Fibroblast of upper back skin (primary cell): ENCODE data around the gene HECW1.
"Not testable (repeated sequence)": the region's sequence is repeated elsewhere in the genome, so short reads cannot be mapped to it uniquely, and the experiment has no call there.

Experiments
- DNase-seq: peaks from one replicate; pipeline ENCODE4 v3.0.0-alpha.2; 2013

The HECW1 gene

DNA sequence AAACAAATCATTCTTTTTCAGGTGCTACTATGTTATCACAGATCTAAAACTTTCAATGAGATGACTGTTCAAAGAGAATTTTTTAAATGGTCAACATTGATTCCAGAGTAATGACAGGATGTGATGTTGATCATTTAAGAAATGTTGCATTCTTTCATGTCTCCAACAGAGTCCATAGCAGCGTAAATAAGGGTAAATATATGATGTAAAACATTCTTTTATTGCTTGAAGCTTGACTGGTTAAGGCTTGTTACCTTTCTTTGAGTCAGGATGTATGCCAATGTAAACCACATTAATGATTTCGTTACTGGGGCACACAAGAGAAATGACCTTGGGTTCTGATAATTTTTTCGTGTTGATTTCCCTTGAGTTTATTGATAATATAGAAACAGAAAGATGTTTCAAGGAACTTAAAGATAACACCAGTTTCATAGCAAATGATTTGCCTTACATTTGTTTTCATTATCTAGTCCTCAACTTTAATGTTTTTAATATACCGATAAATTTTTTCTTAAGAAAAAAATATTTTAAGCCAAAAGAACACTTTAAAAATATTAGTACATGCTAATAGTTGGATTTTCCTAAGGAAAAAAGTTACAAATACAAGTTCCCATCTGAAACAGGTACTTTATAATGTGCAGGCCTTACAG is 473.9 kb downstream of the HECW1 start:
- DNase-seq = no peak

DNA sequence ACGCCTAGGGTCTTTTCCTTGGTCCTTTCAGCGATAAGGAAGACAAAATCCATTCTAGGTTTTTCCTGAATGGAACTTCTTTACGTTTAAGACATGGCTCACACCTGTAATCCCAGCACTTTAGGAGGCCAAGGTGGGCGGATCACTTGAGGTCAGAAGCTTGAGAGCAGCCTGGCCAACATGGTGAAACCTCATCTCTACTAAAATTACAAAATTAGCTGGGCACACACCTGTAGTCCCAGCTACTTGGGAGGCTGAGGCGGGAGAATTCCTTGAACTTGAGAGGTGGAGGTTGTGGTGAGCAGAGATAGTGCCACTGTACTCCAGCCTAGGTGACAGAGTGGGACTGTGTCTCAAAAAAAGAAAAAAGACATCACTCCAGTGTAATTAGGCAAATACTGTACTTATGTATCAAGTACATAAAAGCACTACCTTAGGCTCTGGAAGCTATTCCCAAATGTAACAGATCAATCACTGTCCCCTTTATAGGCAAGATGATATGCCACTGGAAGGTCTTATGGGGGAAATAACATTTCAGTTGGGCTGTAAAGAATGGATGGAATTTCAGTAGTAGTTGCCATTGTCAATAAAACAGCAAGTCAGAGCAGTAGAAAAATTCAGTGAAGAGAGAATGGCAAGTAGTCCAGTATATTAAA is 476.2 kb downstream of the HECW1 start:
- no peak for DNase-seq

GRCh38 chr7:43589133-43589478 is 476.7 kb downstream of the HECW1 start:
- DNase-seq = no peak

- DNase-seq = no peak
Measured at GRCh38 chr7:43589728-43590127, 477.3 kb downstream of the HECW1 start.

GRCh38 chr7:43590862-43591557 is 478.6 kb downstream of the HECW1 start:
- no peak for DNase-seq

GRCh38 chr7:43591558-43592180 is 479.2 kb downstream of the HECW1 start:
- no peak for DNase-seq

DNA sequence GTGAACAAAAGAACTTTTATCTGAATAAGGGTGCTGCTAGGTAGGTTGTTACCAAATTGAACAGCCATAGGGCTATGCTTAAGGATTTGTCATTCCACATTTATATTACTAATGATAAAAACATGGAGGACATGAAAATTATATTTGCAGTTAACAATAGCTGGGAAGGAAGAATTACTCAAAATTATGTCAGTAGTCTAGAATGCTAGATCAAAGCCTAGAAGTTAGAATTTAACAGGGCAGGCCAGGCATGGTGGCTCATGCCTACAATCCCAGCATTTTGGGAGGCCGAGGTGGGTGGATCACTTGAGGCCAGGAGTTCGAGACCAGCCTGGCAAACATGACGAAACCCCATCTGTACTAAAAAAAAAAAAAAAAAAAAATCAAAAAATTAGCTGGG is 479.9 kb downstream of the HECW1 start:
- DNase-seq = no peak

DNA sequence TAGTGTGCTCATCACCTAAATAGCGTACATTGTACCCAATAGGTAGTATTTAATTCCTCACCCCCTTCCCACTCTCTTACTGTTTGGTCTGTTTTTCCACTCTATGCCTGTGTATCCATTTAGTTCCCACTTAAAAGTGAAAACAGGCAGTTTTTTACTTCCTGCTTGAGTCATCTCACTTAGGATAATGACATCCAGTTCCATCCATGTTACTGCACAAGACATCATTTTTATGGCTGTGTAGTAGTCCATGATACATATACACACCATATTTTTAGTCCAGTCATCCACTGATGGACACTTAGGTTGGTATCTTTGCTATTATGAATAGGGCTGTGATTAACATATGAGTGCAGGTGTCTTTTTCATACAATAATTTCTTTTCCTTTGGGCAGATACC is 480.6 kb downstream of the HECW1 start:
- DNase-seq = no peak

GRCh38 chr7:43594020-43594419 is 481.6 kb downstream of the HECW1 start:
- DNase-seq = no peak

DNA sequence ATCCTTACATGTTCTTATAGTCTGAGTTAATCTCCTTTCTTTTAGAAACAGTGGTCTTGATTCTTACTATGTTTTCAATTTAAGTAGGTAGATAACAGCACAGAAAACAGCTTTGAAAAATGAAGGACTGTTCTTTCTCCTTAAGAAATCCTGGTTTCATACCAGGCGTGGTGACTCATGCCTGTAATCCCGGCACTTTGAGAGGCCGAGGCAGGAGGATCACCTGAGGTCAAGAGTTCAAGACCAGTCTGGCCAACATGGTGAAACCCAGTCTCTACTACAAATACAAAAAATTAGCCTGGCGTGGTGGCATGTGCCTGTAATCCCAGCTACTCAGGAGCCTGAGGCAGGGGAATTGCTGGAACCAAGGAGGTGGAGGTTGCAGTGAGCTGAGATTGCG is 484.0 kb downstream of the HECW1 start:
- not testable (repeated sequence) for DNase-seq

- no peak for DNase-seq
Measured at GRCh38 chr7:43600056-43600455, 487.6 kb downstream of the HECW1 start.

DNA sequence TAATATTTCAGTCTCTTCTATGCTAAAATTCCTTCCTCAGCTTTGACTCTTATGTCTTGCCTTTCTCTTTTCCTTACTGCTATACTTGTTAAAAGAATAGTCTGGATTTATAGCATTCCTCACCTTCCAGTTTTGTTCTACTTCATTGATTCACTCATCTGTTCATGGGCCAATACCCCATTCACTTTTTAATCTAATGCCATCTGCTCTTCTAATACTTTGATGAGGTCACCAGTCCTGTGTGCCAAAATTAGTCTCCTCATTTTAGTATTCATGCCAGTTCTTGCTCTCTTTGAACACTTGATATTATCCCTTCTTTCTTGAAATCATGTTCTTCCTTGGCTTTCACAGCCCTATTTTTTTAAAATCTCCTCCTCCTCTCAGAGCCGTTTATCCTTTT is 489.8 kb downstream of the HECW1 start:
- DNase-seq = no peak

GRCh38 chr7:43604251-43604650 is 491.8 kb downstream of the HECW1 start:
- DNase-seq = no peak

GRCh38 chr7:43609097-43609496 is 496.6 kb downstream of the HECW1 start:
- DNase-seq = no peak

- DNase-seq = peak; percentile 21
Measured at GRCh38 chr7:43612128-43612527, 499.7 kb downstream of the HECW1 start.

DNA sequence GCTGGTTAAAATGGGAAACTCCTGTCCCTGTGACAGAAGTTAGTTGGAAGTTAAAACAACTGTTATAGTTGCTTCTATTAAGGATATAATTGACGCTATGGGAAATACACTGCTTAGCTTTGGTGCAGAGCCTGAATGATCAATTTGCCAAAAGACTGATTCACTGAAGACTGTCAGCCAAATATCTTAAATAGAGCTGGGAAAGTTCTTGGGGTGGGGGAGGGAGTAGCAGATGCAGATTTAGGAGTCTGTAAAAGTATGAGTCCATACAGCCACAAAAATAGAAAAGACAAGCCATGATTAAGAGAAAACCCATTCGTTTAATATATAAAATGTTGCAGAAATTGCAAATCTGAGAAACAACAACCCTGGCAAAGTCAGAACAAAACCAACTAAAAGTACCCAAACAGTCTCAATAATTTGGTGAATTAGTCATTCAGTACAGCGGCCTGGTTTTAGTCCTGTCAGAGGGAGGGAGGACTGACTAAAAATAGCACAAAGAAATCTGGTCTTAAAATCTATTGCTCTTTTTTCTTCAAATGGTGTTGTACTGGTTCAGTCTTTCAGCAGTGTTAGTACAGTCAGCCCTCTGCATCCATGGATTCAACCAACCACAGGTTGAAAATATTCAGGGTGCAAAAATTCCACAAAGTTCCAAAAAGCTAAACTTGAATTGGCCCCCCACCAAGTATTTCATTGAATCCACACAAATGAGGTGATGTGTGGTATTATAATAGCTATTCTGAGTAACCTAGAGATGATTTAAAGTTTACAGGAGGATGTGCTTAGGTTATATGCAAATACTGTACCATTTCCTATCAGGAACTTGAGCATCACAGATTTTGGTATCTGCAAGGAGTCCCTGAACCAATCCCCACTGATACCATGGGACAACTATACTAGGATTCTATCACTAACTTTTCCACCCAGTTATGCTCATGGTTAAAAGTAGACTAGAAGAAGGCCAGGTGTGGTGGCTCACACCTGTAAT is 500.4 kb downstream of the HECW1 start:
- DNase-seq = peak; percentile 84
